Stimulated activated CD4-positive, alpha-beta T cell treated with anti-CD3 and anti-CD28 coated beads, Interleukin-1b, Interleukin-23, amount 100 ng/mL, for 1 hour (primary cell): ENCODE measurements around the gene NOP56.
"Not testable (repeated sequence)": the region's sequence is repeated elsewhere in the genome, so short reads cannot be mapped to it uniquely, and the experiment has no call there.

Experiments used
- DNase-seq, 2 donors: peaks; one replicate each; pipeline ENCODE4 v3.0.0-alpha.2; 2020; ENCODE audit warnings: low read depth in 2 of 2

Gene NOP56

GRCh38 chr20:2643708-2644107 lies 8.7 kb upstream of the NOP56 start:
- DNase-seq = no peak

- DNase-seq = no peak
These were observed 508 bp downstream of the NOP56 start for GRCh38 chr20:2652724-2653555.

GRCh38 chr20:2653556-2654383 lies 1.3 kb downstream of the NOP56 start:
- DNase-seq = no peak

GRCh38 chr20:2654384-2654822 lies 2.0 kb downstream of the NOP56 start:
- no peak for DNase-seq

GRCh38 chr20:2654831-2655230 lies 2.4 kb downstream of the NOP56 start:
- DNase-seq = no peak

GRCh38 chr20:2655331-2656116 lies 3.1 kb downstream of the NOP56 start:
- DNase-seq = no peak

- DNase-seq = no peak
These were observed 4.2 kb downstream of the NOP56 start for GRCh38 chr20:2656471-2657117.

- no peak for DNase-seq
These were observed 4.8 kb downstream of the NOP56 start for GRCh38 chr20:2657241-2657640.

- DNase-seq = no peak
These were observed 5.2 kb downstream of the NOP56 start for GRCh38 chr20:2657674-2658073.

GRCh38 chr20:2658414-2659354 lies 6.3 kb downstream of the NOP56 start:
- DNase-seq = no peak

GRCh38 chr20:2659547-2659946 lies 7.1 kb downstream of the NOP56 start:
- no peak for DNase-seq

GRCh38 chr20:2663364-2663886 lies 11.0 kb downstream of the NOP56 start:
- DNase-seq = no peak

- peak; percentile 66 to 78 for DNase-seq
These were observed 11.7 kb downstream of the NOP56 start, which contains the start of gene IDH3B for GRCh38 chr20:2663887-2664719. TSS of gene IDH3B (minus strand) at chr20:2664216. CDS start at chr20:2664188, 28 bp downstream.

- DNase-seq = no peak
These were observed 19.5 kb downstream of the NOP56 start for GRCh38 chr20:2671977-2672376.

- DNase-seq = no peak
These were observed 20.0 kb downstream of the NOP56 start for GRCh38 chr20:2672446-2672845.

- no peak for DNase-seq
These were observed 21.0 kb downstream of the NOP56 start for GRCh38 chr20:2673453-2673852.

GRCh38 chr20:2680046-2680445 lies 27.6 kb downstream of the NOP56 start:
- no peak for DNase-seq

GRCh38 chr20:2682040-2682439 lies 29.6 kb downstream of the NOP56 start:
- DNase-seq = not testable (repeated sequence)

GRCh38 chr20:2684817-2685216 lies 32.4 kb downstream of the NOP56 start:
- DNase-seq = not testable (repeated sequence)
